CD14-positive monocyte (primary cell): ENCODE measurements around the gene DNAJC30. TPM values are rescaled to one million over a fixed set of nuclear protein-coding genes. Genes with fewer than 3 reads are reported as not detected.
A peak's percentile ranks its signal among the peaks of the same experiment; 100 is the strongest.

ENCODE experiments used
- DNase-seq, 3 donors: peaks; one replicate each; pipeline ENCODE4 v3.0.0-alpha.2; 2011 to 2022
- H2AFZ ChIP-seq: 2 replicates; pipeline ENCODE4 v1.6.0; 2012; ENCODE audit warnings: mild to moderate bottlenecking, low read depth, low read length, inconsistent platforms; ENCODE audit not compliant: insufficient read depth, poor library complexity, severe bottlenecking
- H3K27ac ChIP-seq, 2 donors: 1 replicate in 1 of 2; 2 replicates in 1 of 2; pipeline ENCODE4 v1.5.1; 2012 to 2013; ENCODE audit warnings: low read length in 2 of 2, control low read depth in 1 of 2, inconsistent platforms in 1 of 2, low read depth in 1 of 2, mild to moderate bottlenecking in 1 of 2
- H3K27me3 ChIP-seq, 2 donors: one replicate each; pipeline versions ENCODE4 v1.6.0 to v1.6.1; 2011 to 2013; ENCODE audit warnings: low read length in 2 of 2; ENCODE audit not compliant: control insufficient read depth in 2 of 2, insufficient read depth in 2 of 2
- H3K36me3 ChIP-seq, 2 donors: replicated peaks in 1 of 2; 1 replicate in 1 of 2; 2 replicates in 1 of 2; pipeline versions ENCODE4 v1.5.1 to v1.6.1; 2012 to 2013; ENCODE audit warnings: low read length in 2 of 2, control low read depth in 1 of 2, inconsistent platforms in 1 of 2, mild to moderate bottlenecking in 1 of 2; ENCODE audit not compliant: insufficient read depth in 2 of 2, control insufficient read depth in 1 of 2
- H3K4me1 ChIP-seq, 2 donors: 1 replicate in 1 of 2; 2 replicates in 1 of 2; pipeline versions ENCODE4 v1.5.1 to v1.6.1; 2012 to 2013; ENCODE audit warnings: low read length in 2 of 2, control low read depth in 1 of 2, inconsistent platforms in 1 of 2, mild to moderate bottlenecking in 1 of 2, moderate library complexity in 1 of 2; ENCODE audit not compliant: insufficient read depth in 2 of 2, control insufficient read depth in 1 of 2
- H3K4me2 ChIP-seq: replicated peaks from 2 replicates; pipeline ENCODE3; 2012; ENCODE audit warnings: low read length, moderate library complexity, mild to moderate bottlenecking; ENCODE audit not compliant: poor library complexity, severe bottlenecking; ENCODE audit errors: extremely low read depth
- H3K4me3 ChIP-seq, 3 experiments: fragments of 200-600 bp in 1 of 3; sonication (generic) in 1 of 3; replicated peaks in 1 of 3; 1 replicate in 2 of 3; 2 replicates in 1 of 3; pipeline ENCODE4 v1.5.1; 2011 to 2013; ENCODE audit warnings: low read length in 3 of 3, mild to moderate bottlenecking in 3 of 3, control low read depth in 2 of 3, low read depth in 2 of 3, inconsistent platforms in 1 of 3, moderate library complexity in 1 of 3
- H3K79me2 ChIP-seq: 2 replicates; pipeline ENCODE4 v1.6.0; 2012; ENCODE audit warnings: mild to moderate bottlenecking, control low read depth, inconsistent platforms, low read length, moderate library complexity; ENCODE audit not compliant: insufficient read depth
- H3K9ac ChIP-seq: 2 replicates; pipeline ENCODE4 v1.6.0; 2017; ENCODE audit warnings: low read length, mild to moderate bottlenecking; ENCODE audit not compliant: insufficient read depth, poor library complexity, severe bottlenecking
- H3K9me3 ChIP-seq, 2 donors: replicated peaks in 1 of 2; 1 replicate in 1 of 2; 2 replicates in 1 of 2; pipeline versions ENCODE4 v1.5.1 to v1.6.1; 2012 to 2013; ENCODE audit warnings: low read length in 2 of 2, control low read depth in 1 of 2; ENCODE audit not compliant: control insufficient read depth in 1 of 2, insufficient read depth in 1 of 2
- H4K20me1 ChIP-seq: 2 replicates; pipeline ENCODE4 v1.6.0; 2012; ENCODE audit warnings: mild to moderate bottlenecking, low read length, control low read depth, moderate library complexity; ENCODE audit not compliant: insufficient read depth
- H3K27ac Mint-ChIP-seq, 7 donors: one replicate each; pipeline ENCODE4 v1.8.0; 2020; ENCODE audit warnings: mild to moderate bottlenecking in 7 of 7, mixed read lengths in 7 of 7, moderate library complexity in 6 of 7, inconsistent platforms in 2 of 7
- H3K27me3 Mint-ChIP-seq, 3 donors: one replicate each; pipeline ENCODE4 v1.8.0; 2021 to 2022; ENCODE audit warnings: low read depth in 3 of 3, mild to moderate bottlenecking in 3 of 3, mixed read lengths in 3 of 3, moderate library complexity in 3 of 3, inconsistent platforms in 1 of 3
- H3K36me3 Mint-ChIP-seq, 2 donors: one replicate each; pipeline ENCODE4 v1.8.0; 2020; ENCODE audit warnings: mixed read lengths in 2 of 2, inconsistent platforms in 1 of 2, mild to moderate bottlenecking in 1 of 2
- H3K4me1 Mint-ChIP-seq: one replicate; pipeline ENCODE4 v1.8.0; 2020; ENCODE audit warnings: mild to moderate bottlenecking, mixed read lengths
- H3K4me3 Mint-ChIP-seq, 2 donors: one replicate each; pipeline ENCODE4 v1.8.0; 2020; ENCODE audit warnings: mild to moderate bottlenecking in 2 of 2, mixed read lengths in 2 of 2, moderate library complexity in 1 of 2
- H3K9me3 Mint-ChIP-seq, 7 donors: one replicate each; pipeline ENCODE4 v1.8.0; 2020 to 2022; ENCODE audit warnings: mixed read lengths in 7 of 7, mild to moderate bottlenecking in 6 of 7, moderate library complexity in 6 of 7, inconsistent platforms in 2 of 7
- CTCF ChIP-seq: fragments of 200-600 bp; IDR thresholded peaks from one replicate; pipeline ENCODE4 v1.8.0; 2022; ENCODE audit warnings: antibody characterized with exemption, mild to moderate bottlenecking
- WGBS: methylation state at CpG from one replicate; pipeline ENCODE4 v1.1.5; 2013; ENCODE audit warnings: missing lambda C conversion rate; ENCODE audit not compliant: insufficient coverage; 5-methylcytosine and 5-hydroxymethylcytosine counted together
- intact Hi-C, 2 donors: fragments of 100-400 bp; cut with micrococcal nuclease; formaldehyde crosslinking; loops; one replicate each; pipeline versions ENCODE4 v1.15.0 to v1.15.1; 2023
- polyA plus RNA-seq, 3 donors: library from polyadenylated mRNA; depleted of rRNA in 1 of 3; unstranded in 2 of 3; stranded (reverse) in 1 of 3; fragments of 300-500 nt in 2 of 3; fragments of >200 nt in 1 of 3; fragmentation: Illumina TruSeq in 2 of 3; gene quantifications; 1 replicate in 2 of 3; 2 replicates in 1 of 3; pipeline ENCODE4 v1.2.3, GENCODE V29; 2012 to 2021

Gene DNAJC30
- polyA plus RNA-seq, 3 donors = 2.4 to 5.2 (median 3.2) TPM

DNA sequence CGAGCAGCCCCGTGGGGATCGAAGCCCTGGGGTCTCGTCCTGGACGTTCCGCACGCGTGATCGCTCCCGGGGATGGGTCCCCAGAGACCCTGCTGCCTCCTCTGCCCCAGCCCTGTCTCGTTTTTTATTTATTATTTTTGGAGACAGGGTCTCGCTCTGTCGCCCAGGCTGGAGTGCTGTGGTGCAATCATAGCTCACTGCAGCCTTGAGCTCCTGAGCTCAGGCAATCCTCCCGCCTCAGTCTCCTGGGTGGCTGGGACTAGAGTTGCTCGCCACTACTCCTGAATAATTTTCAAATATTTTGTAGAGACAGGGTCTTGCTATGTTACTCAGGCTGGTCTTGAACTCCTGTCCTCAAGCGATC, 36.5 kb upstream of the DNAJC30 start:
- Histone ChIP-seq H3K4me2 (peak overlapping the region; percentile 60), H3K4me3 (peak overlapping the region in 1 of 3 experiments; percentile 68), H3K9me3 (peaks cover 0 to 9% of the 10 kb centered on the region in 2 donors), H2AFZ (no peak overlapping the region), H3K36me3 (no peaks in the 10 kb centered on the region), H3K27ac (no peak overlapping the region), H3K4me1 (peaks cover 35 to 47% of the 10 kb centered on the region in 2 donors), H3K79me2 (no peaks in the 10 kb centered on the region), H4K20me1 (no peaks in the 10 kb centered on the region), H3K9ac (no peak overlapping the region), H3K27me3 (peaks cover 31 to 85% of the 10 kb centered on the region in 2 donors)
- DNase-seq = no peak
- H3K36me3 Mint-ChIP-seq = peaks cover 6 to 18% of the 10 kb centered on the region in 2 donors
- peaks cover 39% of the 10 kb centered on the region for H3K4me1 Mint-ChIP-seq
- peaks cover 0 to 22% (median 14%) of the 10 kb centered on the region in 7 donors for H3K9me3 Mint-ChIP-seq
- no peak for TF ChIP-seq CTCF
- intact Hi-C loops = loop anchor here (2.0 to 5.0 kb wide), 2 partner anchors 52 to 133 kb away; partner anchors contain the start of gene VPS37D (in 1 of the 2)
- H3K27me3 Mint-ChIP-seq = peaks cover 75 to 85% (median 79%) of the 10 kb centered on the region in 3 donors
- peak overlapping the region in 4 of 7 donors; percentile 30 to 88 (median 65) for H3K27ac Mint-ChIP-seq
- WGBS = 6% methylated on average over 13 of the region's 16 CpGs
- peak overlapping the region; percentile 76 to 92 for H3K4me3 Mint-ChIP-seq

DNA sequence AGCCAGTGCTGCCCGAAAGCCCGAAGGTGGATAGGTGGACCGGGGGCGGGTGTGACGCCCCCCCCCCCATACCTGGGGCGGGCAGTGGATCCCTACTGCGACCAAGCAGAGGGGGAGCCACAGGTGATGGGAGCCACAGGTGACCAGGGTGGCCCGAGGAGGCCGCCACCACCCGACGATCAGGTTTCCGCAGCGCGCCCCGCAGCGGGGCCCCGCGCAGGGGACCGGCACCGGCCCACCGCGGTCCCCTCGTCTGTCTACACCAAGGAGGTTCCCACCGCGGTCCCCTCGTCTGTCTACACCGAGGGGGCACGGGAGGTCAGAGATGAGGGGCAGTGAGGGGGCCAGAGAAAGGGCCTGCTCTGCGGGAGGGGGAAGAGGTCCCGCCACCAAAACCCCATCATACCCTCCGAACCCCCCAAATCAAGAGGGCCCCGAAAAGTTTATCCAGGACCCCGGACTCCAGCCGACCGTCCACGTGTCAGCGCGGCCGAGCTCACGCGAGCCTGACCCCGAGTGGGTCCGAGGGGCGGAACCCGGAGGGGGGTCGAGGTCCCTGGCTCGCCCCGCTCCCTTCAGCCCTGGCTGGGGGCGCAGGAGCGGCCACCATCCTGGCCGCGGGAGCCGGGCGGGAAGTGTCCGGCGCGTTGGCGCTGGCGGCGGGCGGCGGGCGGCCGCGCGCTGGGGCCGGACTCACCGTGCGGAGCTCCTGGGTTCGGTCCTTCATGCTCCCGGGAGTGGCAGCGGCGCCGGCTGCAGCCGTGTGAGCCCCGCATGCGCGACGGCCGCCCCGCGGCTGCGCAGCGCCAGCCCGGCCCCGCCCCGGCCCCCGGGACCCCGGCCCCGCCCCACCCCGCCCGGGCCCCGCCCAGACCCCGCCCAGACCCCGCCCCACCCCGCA, 35.9 kb upstream of the DNAJC30 start, which contains the start of gene STX1A:
STX1A (minus strand) TSS at position 765 of the 901 bp plus-strand sequence; CDS start at position 727, 38 bp downstream.
- no peak for TF ChIP-seq CTCF
- intact Hi-C loops = loop anchor here in 1 of 2 donors (2.0 kb wide), 1 partner anchor 132 kb away; no protein-coding TSS in a partner anchor
- Histone ChIP-seq H3K9me3 (peaks cover 0 to 9% of the 10 kb centered on the region in 2 donors), H3K27ac (no peak within 1 kb of the TSS), H4K20me1 (no peaks in the 10 kb centered on the region), H3K4me1 (peaks cover 35 to 47% of the 10 kb centered on the region in 2 donors), H3K27me3 (peaks cover 31 to 86% of the 10 kb centered on the region in 2 donors), H3K4me3 (peak within 1 kb of the TSS; percentile 23 to 78 (median 41)), H3K4me2 (peak within 1 kb of the TSS; percentile 93), H3K9ac (peak within 1 kb of the TSS; percentile 62), H2AFZ (peak within 1 kb of the TSS; percentile 85), H3K79me2 (no peaks in the 10 kb centered on the region), H3K36me3 (no peaks in the 10 kb centered on the region)
- Mint-ChIP-seq H3K36me3 (peaks cover 6 to 18% of the 10 kb centered on the region in 2 donors), H3K9me3 (peaks cover 0 to 23% (median 14%) of the 10 kb centered on the region in 7 donors), H3K27ac (peak within 1 kb of the TSS in 5 of 7 donors; percentile 30 to 91 (median 79)), H3K4me3 (peak within 1 kb of the TSS; percentile 82 to 92), H3K27me3 (peaks cover 79 to 91% (median 82%) of the 10 kb centered on the region in 3 donors), H3K4me1 (peaks cover 39% of the 10 kb centered on the region)
- DNase-seq = peak; percentile 30 to 64 (median 56)
- 2% methylated on average over 78 of the region's 96 CpGs for WGBS
